Activated CD8-positive, alpha-beta memory T cell treated with anti-CD3 and anti-CD28 coated beads, Interleukin-2, amount 50 U/mL, for 48 hours (primary cell): ENCODE measurements around the gene SUN2.

Experiments
- DNase-seq: peaks from one replicate; pipeline ENCODE4 v3.0.0-alpha.2; 2020

SUN2 gene

DNA sequence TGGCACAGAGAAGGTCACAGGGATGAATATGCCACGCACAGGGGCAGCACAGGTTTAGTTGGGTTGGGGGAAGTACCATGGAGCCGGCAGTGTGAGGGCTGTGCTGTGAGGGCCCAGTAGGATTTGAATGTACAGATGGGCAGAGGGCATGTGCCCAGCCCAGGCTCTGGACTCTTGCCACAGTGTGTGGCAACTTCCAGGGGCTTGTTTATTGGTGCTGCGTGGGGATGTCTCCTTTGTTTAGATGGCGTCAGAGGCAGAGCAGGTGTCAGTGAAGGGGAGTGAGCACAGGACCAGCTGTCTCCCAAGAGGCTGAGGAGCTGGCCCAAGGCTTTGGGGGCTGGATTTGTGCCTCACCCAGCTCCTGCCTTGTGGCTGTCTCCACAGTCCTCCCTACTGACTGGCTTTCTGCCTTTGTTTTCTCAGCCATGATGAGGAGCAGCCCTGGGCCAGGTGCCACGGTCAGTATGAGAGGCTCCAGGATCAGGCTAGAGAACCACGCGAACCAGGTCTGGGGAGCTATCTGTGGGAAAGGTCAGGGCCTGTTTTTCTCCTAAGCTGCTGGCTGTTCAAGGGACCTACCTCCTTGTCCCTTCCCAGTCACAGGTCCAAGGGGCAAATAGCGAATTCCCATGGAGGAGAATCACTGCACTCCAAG is 21.9 kb downstream of the SUN2 start:
- no peak for DNase-seq

DNA sequence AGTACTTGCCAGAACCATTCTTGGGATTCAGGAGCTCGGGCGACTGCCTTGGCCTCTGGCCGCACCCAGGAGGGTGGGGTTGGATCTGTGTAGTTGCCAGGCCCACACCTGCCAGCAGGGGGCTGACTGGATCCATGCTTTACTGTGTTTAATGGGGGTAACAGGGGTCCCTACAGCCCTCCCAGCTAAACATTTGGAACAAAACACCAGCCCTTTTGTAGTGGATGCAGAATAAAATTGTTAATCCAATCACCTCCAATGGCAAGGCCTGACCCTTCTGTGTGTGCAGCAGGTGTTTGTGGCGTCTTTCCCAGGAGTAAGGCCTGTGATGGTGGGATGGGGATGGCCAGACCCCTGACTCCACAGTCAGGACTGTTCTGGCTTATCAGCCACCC is 22.5 kb downstream of the SUN2 start:
- peak; percentile 82 for DNase-seq

DNA sequence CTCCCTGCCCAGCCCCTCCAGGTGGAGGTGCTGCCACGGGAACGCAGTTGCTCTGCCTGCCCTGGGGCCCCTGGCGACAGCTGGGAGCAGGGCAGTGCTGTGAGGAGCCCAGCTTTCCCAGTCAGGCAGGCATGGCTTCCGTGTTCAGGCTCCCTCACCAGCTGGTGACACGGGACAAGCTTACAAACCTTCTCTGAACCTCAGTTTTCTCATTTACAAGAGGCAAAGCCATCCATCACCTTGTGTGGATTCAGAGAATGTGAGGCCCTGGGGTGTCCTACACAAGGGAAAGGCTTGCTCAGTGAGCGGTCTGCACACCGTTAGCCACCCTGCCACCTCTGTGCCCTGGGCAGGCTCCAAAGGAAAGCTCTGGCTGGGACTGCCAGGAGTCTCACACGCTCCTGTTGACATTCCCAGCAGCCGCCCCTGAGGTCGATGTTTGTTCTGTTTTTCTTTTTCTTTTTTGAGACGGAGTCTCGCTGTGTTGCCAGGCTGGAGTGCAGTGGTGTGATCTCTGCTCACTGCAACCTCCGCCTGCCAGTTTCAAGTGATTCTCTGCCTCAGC is 23.5 kb downstream of the SUN2 start:
- DNase-seq = no peak

DNA sequence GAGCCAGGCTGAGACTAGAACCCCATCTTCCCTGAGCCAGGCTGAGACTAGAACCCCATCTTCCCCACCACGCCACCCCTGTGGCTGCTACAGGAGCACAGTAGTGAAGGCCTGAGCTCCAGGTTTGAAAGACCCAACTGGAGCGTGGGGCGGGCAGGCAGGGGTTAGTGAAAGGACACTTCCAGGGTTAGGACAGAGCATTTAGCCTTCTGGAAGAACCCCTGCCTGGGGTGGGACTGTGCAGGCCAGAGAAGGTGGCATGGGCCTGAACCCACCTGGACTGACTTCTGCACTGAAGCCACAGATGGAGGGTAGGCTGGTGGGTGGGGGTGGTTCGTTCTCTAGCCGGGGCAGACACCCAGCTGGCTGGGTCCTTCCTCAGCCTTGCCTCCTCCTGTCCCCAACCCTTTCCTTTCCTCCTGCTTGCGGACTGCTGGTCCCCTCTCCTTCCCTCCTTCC is 24.1 kb downstream of the SUN2 start:
- DNase-seq = no peak

DNA sequence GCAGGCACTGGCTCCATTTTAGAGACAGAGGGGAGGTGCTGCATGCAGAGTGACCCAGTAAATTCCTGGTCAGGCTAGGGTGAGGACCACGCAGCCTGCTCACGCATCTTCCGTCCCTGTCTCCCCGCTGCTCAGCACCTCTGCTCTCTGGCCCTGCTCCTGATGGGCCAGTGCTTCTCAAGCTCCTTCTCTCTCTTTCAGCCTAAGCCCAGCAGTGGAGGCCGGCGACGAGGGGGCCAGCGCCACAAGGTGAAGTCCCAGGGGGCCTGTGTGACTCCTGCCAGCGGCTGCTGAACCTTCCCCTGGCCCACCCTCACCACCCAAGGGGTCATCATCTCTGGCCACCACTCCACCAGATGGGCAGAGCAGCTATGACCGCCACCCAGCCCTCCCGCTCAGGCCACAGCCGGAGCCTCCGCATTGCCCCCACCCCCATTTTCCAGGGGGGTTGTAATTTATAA is 25.4 kb downstream of the SUN2 start:
- no peak for DNase-seq

DNA sequence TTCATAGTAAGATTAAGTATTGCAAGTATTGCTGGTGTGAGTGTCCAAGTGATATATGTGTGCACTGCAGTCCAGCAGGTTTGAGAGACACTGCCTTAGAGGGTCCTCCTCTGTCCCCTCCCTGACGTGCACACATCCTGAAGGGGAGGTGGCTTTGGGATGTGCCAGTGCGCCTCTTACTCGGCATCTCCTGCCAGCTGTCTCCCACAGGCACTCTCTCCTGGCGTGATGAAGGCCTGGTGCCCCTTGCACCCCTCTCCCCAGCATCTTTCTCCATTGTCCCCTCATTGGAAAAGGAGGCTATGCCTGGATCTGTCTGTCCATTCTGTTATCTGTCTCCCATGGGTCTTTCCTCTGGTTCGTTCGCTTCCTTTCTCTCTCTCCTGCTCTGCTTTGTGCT is 25.9 kb downstream of the SUN2 start:
- no peak for DNase-seq

DNA sequence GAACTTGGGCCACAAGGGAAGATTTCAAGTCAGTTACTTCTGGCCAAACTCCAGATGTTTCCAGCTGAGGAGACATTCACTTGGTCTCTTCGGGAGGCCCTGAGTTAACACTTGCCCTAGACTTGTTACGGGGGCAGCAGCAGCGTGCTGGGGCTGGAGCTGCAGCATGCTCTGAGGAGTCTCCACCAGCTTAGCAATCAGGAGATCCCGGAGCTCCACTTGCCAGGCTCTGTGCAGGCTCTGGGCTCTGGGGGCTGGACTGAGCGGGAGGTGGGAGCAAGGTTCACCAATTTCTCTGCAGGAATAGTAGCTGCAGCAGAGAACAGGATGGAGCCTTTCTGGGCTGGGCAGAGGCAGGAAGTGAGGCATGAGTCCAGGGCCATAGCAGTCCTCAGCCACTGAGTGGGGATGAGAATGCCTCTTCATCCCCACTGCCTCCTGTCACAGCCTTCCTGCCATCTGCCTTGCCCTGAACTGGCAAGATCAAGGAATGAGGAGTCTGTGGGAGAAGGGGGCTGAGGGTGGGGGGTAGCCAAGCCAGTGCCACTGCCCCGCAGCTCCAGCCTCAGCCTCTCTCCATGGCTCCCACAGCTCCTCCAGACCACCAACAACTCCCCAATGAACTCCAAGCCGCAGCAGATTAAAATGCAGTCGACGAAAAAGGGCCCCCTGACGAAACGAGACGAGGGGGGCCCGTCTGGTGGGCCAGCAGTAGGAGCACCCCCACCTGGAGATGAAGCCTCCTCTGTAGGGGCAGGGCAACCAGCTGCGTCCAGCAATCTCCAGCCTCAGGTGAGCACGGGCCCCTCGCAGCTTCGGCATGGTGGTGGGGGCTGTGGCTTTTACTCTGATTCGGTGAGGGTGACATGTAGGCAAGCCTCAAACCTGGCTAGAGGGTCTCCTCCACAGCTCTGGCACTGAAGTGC is 26.7 kb downstream of the SUN2 start:
- DNase-seq = no peak

DNA sequence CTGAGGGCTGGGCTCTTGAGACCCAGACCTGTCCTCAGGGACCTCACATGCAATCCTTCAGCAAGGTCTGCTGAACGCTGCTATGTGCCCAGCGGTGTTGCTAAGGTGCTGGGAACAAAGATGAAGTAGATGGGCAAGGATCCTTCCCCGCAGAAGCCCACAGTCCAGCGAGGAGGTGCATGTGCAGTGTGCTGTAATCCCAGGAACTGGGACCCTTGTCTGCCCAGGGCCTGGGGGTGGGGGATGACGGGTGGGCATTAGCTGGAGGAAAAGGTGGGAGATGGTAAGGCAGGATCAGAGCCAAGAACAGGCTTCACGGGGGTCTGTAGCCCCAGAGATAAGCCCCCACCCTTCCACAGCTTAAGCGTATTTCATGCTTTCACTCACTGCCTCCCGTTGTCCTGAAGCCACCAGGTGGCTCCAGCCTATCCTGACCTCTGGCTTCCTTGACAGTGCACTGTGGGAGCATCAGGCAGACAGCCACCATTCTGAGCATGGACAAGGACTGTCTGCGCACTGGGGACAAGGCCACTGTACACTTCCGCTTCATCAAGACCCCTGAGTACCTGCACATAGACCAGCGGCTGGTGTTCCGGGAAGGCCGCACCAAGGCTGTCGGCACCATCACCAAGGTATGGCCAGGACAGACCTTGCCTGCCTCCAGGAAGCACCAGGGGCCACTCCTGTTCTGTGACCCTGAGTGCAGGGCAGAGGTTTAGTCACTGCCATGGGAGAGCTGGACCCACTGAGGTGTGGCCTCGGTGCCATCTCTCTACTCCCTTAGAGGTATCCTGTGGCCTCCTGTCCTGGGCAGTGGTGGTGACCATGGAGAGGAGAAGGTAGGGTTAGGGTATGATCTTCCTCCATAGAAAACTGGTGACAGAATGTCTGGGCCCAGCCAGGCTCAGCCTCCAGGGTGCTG is 28.0 kb downstream of the SUN2 start:
- no peak for DNase-seq

DNA sequence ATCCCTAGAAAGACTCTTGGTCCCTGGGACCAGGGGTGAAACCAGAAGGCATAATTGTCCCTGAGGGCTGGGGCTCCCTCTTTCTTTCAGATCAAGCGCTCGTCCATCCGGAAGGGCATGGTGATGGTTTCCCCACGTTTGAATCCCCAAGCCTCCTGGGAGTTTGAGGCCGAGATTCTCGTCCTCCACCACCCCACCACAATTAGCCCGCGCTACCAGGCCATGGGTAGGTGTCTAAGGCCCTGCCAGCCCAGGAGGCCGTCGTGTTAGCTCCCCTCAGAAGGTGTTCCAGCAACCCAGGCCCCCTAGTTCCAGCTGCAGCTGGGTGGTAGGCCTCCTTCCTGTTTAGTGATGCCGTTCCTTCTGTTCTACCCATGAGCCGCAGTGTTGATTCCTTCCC is 28.7 kb downstream of the SUN2 start:
- no peak for DNase-seq

DNA sequence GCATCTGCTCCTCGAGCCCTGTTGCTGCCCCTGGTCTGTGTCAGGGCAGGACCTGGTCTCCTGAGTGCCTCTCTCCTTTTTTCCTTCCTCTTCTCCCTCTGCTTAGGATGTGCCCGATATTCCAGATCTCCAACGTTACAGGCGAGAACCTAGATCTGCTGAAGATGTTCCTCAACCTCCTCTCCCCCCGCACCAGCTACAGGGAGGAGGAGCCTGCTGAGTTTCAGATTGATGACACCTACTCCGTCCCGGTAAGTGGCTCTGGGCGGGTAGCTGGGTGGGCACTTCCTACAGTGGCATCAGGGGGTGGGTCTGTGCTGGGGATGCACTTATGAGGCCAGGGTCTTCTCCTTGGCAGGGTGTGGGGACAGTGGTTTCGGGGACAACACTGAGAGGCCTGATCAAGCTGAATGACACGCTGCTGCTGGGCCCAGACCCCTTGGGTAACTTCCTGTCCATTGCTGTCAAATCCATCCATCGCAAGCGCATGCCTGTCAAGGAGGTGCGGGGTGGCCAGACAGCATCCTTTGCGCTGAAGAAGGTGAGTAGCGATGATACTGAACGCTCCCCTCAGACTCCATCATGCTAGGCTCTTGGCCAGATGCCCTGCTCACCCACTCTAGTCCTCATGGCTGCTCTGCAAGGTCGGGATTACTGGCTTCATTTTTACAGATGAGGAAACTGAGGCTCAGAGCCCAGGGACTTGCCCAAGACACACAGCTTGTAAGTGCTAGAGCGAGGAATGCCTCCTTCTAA is 29.7 kb downstream of the SUN2 start:
- DNase-seq = no peak

DNA sequence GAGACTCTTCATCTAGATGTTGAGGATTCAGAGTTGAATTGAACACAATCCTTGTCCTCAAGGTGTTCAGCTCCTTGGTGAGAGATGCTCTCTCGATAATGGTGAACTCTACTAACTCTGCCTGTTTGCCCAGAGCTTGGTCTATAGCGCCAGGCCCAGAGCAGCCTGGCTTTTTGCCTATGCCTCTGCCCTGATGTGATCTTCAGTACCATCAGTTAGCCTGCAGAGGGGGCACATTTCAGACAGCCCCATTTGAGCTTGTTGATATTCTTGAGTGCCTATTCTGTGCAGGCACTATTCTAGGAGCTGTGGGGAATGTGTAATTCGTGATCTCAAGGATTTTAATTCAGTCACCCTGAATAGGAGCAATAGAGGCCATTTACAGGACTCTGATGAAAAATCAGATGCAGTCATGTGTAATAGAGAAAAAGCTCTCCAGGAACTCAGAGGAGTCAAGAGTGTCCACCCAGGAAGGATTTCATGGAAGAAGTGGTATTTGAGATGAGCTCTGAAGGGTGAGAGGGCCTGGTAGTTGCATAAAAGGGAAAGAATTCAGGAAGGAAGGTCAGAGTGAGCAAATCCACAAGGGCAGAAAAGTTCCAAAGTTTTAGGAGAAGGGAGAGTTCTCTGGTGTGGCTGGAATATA is 30.7 kb downstream of the SUN2 start:
- DNase-seq = no peak

DNA sequence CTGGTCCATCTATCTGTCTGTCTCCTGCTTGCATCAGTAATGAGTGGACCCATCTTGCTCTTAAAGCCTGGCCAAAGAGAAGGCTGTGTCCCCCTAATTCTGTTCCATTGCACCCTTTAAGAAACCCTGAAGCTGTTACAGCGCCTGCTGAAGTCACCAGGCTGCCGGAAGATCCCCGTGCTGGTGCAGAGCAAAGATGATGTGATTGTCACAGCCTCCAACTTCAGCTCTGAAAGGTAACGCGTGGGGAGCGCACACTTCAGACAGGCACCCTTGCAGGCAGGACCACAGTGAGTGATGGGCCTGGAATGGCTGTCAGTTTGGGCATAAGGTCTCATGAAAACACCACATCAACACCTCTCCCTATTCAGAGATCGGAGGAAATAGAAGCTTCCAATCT is 31.6 kb downstream of the SUN2 start:
- no peak for DNase-seq

DNA sequence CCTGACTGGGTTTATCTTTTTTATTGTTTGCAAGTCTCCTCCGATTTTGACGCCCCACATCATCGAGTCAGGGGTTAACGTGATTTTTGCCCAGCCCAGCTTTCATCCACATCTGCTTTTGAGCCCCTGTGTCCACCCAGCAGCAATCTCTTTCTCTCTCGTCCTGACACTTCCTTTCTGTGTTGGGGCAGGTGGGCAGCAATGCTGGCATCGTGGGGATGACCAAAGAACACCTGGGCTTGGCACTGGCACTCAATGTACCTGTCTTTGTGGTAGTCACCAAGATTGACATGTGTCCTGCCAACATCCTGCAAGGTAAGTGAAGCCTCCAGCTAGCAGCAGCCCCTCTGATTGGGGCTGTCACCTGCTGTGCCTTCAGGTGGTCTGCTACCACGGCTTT is 34.2 kb downstream of the SUN2 start:
- no peak for DNase-seq

DNA sequence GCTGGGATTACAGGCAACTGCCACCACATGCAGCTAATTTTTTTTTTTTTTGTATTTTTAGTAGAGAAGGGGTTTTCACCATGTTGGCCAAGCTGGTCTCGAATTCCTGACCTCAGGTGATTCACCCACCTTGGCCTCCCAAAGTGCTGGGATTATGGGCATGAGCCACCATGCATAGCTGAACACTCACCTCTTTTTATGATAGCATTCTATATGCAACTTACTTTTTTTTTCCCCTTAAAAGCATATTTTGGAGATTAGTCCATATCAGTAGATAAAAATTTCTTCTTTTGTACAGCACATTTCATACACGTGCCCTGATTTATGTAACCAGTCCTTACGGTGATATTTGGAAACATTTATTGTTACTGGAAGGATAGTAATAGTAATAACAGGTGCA is 35.4 kb downstream of the SUN2 start:
- no peak for DNase-seq

DNA sequence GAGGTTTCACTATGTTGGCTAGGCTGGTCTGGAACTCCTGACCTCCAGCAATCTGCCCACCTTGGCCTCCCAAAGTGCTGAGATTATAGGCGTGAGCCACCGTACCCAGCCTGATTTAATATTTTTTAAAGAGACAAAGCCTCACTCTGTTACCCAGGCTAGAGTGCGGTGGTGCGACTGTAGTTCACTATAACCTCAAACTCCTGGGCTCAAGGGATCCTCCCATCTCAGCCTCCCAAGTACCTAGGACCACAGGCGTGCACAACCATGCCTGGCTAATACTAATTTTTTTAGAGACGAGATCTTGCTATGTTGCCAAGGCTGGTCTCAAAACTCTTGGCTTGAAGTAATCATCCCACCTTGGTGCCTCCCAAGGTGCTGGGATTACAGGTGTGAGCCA is 36.6 kb downstream of the SUN2 start:
- no peak for DNase-seq

DNA sequence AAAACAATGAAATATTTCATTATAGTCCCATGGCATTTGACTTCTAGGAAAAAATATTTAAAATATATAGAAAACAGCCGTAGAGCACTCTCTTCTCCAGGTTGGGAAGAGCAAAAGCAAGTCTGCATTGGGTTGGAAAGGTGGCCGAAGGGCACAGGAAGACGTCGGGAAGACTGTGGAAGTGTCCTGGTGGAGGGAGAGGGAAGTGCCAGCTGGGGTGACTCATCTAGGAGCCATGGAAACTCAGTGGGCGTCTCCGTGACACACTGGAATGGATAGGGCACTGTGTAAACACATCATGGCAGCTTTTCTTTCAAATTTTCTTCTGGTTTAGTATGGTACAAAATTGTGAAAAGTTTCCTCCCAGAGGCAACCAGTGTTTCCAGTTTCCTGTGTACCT is 37.4 kb downstream of the SUN2 start:
- no peak for DNase-seq

DNA sequence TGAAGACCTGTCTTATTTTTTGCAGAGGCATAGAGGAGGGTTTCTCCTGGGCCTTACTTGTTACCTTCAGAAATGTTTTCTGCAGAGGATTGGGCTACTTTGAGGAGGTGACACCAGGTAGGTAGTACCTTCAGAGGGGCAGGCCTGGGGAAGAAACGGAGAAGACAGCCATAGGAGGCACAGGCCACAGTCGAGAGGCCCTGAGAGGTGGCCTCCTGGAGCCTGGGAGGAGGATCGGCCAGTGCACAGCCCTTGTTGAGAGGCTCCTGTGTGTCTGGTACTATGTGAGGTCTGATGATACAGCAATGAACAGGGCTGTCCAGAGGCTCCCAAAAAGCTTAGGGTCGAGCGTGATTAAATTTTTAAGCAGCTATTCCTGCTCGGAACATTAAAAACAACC is 38.6 kb downstream of the SUN2 start:
- DNase-seq = no peak

DNA sequence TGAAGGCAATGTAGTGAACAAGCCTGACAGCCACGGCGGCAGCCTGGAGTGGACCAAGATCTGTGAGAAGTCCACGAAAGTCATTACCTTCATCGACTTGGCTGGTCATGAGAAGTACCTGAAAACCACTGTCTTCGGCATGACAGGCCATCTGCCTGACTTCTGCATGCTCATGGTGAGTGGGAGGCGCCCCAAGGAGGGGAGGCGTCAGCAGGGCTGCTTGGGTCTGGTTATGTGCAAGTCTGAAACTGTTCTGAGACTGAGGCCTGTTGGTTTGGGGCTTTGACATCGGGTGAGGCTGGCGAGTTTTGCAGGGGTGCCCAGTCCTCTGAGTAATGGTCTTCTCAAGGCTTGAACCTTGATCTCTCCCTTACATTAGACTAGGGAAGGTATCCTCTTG is 39.0 kb downstream of the SUN2 start:
- DNase-seq = no peak

DNA sequence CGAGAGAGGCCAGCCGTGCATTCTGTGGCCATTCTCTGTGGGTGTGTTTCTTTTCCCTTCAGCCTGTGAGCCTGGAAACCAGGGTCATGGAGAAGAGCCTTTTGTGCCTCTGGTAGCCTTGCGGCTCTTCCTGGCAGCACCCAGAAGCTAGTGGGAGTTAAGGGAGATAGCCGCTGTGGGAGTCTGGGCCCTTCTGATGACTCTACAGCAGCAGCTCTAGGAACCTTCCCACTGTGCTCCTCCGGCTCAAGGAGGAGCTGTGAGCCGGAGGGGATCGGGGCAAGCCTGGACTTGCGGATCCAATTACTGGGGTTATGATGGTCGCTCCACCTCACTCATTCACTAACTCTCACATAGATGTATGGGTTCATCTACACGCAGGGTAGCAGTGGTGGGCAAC is 39.5 kb downstream of the SUN2 start:
- DNase-seq = no peak

DNA sequence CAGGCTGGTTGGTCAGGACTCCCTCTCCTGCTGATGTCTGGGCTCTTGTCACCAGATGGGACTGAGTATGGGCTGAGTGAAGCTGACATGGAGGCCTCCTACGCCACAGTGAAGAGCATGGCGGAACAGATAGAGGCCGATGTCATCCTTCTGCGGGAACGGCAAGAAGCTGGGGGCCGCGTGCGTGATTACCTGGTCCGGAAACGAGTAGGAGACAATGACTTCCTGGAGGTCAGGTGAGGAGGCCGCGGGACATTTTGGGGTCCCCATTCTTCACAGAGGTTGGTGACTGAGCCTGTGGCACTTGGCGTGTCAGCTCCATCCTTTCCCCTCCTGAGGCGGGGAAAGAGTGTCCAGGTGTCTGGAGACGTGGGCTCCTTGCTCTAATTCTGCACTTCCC is 39.9 kb downstream of the SUN2 start:
- no peak for DNase-seq

DNA sequence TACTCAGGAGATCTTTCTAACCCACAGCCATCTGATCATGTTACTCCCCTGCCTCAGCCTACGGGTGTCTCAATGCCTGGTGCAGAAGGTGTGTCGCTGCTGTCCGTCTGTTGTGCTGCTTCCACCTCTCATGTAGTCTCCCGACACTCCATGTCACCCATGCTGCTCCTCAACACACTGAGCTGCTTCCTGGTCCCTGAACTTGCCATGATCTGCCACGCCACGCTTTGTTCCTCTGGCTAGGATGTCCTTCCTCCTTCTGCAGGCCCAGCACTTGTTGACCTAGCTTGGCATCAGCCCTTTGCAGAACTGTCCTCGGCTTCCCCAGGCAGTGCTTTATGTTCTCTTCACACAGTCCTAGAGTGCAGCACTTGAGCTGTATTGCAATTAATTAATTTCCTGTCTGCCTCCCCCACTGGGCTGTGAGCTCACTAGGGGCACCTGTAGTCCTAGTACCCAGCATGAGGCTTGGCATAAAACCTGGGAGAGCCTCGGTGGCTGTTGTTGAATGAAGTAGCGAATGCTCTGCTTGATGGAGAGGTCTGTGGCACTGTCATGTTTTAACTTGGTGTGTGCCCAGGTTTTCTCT is 40.5 kb downstream of the SUN2 start:
- DNase-seq = no peak
